HAP-1 (cell line): ENCODE results near the gene FGGY.
A peak's percentile ranks its signal among the peaks of the same experiment; 100 is the strongest.

Experiments used
- DNase-seq, 2 experiments: peaks; one replicate each; pipeline ENCODE4 v3.0.0-alpha.2; 2016 to 2020; ENCODE audit warnings: low spot score in 2 of 2
- H3K27me3 ChIP-seq: fragments of 250-450 bp; sonication (Bioruptor Pico); 2 replicates; pipeline ENCODE4 v1.5.1; 2020; ENCODE audit warnings: low read depth, mild to moderate bottlenecking, moderate library complexity
- H3K36me3 ChIP-seq: fragments of 250-450 bp; sonication (Bioruptor Pico); replicated peaks from 2 replicates; pipeline ENCODE4 v1.5.1; 2020; ENCODE audit warnings: mild to moderate bottlenecking
- H3K4me1 ChIP-seq: fragments of 250-450 bp; sonication (Bioruptor Pico); 2 replicates; pipeline ENCODE4 v1.5.1; 2020; ENCODE audit warnings: mild to moderate bottlenecking
- H3K4me3 ChIP-seq: fragments of 250-450 bp; sonication (Bioruptor Pico); 2 replicates; pipeline ENCODE4 v1.5.1; 2020; ENCODE audit warnings: mild to moderate bottlenecking, moderate library complexity
- H3K9me3 ChIP-seq: fragments of 250-450 bp; sonication (Bioruptor Pico); 2 replicates; pipeline ENCODE4 v1.5.1; 2020; ENCODE audit warnings: mild to moderate bottlenecking, moderate library complexity
- in situ Hi-C: fragments of 300-500 bp; cut with MboI; formaldehyde crosslinking; loops from 3 replicates; pipeline ENCODE4 v1.14.3; 2020; ENCODE audit warnings: low sequenced_read_pairs, inconsistent platforms, mixed read lengths

FGGY gene

GRCh38 chr1:59685101-59685500 is 388.2 kb downstream of the FGGY start:
- peaks cover 4% of the 10 kb centered on the region; the same call in 1 of the 2 replicates for H3K4me1 ChIP-seq
- DNase-seq: no peak
- no peak overlapping the region for H3K4me3 ChIP-seq
- H3K27me3 ChIP-seq: no peaks in the 10 kb centered on the region
- no peaks in the 10 kb centered on the region for H3K36me3 ChIP-seq
- no peaks in the 10 kb centered on the region for H3K9me3 ChIP-seq
- in situ Hi-C loops: no loop called here

GRCh38 chr1:59685666-59686065 is 388.8 kb downstream of the FGGY start:
- peaks cover 3% of the 10 kb centered on the region for H3K4me1 ChIP-seq
- DNase-seq: no peak
- in situ Hi-C loops: no loop called here

DNA sequence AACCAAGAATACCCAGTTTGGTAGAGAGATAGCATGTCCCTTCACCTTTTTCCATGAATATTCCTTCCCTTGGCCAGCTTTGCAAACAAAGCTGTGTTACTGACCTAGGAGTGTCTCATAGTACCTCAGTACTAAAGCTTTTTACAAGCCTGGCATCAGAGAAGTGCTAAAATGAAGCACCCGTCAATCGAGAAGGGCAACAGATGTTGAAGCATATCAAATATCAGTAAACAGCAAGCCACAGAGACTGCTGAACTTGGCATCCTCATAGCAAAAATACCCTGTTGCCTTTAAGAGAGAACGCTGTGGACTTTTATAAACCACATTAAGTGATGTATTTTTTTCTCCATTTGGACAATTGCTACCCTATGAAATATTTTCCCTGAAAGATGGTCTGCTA is 389.3 kb downstream of the FGGY start:
- no peaks in the 10 kb centered on the region for H3K36me3 ChIP-seq
- no peaks in the 10 kb centered on the region for H3K27me3 ChIP-seq
- no peak for DNase-seq
- H3K9me3 ChIP-seq: no peaks in the 10 kb centered on the region
- H3K4me1 ChIP-seq: peaks cover 5% of the 10 kb centered on the region
- no peak overlapping the region for H3K4me3 ChIP-seq
- in situ Hi-C loops: no loop called here

More at GRCh38 chr1:59685666-59686065, 388.8 kb downstream of the FGGY start:
- Histone ChIP-seq H3K36me3 (no peaks in the 10 kb centered on the region), H3K27me3 (no peaks in the 10 kb centered on the region), H3K4me3 (no peak overlapping the region), H3K9me3 (no peaks in the 10 kb centered on the region)

DNA sequence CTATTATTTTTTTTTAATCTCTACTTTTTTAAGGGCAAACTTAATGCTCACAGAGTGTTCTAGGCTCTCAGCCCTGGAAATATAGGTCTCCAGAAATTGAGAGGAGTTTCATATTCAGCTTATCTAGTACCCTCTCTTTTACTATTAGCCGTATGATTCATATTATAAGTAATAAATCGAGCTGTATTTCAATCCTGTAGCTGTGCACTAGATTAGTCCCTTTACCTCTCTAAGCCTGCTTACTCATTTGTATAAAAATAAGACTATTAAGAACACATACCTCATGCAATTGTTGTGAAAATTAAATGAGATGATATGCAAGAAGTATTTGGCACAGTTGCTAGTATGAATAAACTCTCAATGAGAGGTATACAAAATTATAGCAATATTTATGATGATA is 389.7 kb downstream of the FGGY start:
- peaks cover 6% of the 10 kb centered on the region for H3K4me1 ChIP-seq
- no peak for DNase-seq
- H3K9me3 ChIP-seq: no peaks in the 10 kb centered on the region
- in situ Hi-C loops: no loop called here
- H3K36me3 ChIP-seq: no peaks in the 10 kb centered on the region
- no peaks in the 10 kb centered on the region for H3K27me3 ChIP-seq
- no peak overlapping the region for H3K4me3 ChIP-seq

- no peaks in the 10 kb centered on the region for H3K27me3 ChIP-seq
- no peak for DNase-seq
- in situ Hi-C loops: no loop called here
Measured at GRCh38 chr1:59687081-59687480, 390.2 kb downstream of the FGGY start.

GRCh38 chr1:59688976-59689375 is 392.1 kb downstream of the FGGY start:
- Histone ChIP-seq H3K9me3 (no peaks in the 10 kb centered on the region), H3K4me3 (no peak overlapping the region), H3K27me3 (no peaks in the 10 kb centered on the region), H3K4me1 (peaks cover 9% of the 10 kb centered on the region), H3K36me3 (no peaks in the 10 kb centered on the region)
- in situ Hi-C loops: no loop called here
- no peak for DNase-seq

More at GRCh38 chr1:59687081-59687480, 390.2 kb downstream of the FGGY start:
- H3K4me1 ChIP-seq: peaks cover 9% of the 10 kb centered on the region
- no peaks in the 10 kb centered on the region for H3K36me3 ChIP-seq
- H3K9me3 ChIP-seq: no peaks in the 10 kb centered on the region
- no peak overlapping the region for H3K4me3 ChIP-seq

DNA sequence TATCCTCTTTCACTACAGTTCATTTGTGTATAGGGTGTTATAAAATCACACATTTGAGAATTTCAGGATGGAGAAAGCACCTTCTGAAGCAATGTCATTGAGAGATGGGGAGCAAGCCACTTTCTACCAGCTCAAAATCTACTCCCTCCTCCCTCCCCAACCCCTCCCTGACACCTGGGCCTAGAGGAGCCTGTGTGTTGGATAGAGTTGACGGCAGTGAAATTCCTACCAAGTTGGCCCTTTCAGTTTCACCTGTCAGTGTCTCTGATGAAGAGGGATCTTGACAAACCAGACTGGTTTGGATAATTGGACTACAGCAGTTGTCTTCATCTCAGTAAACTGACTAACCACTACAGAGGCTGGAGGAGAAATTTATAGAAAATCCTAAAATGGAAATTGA is 392.8 kb downstream of the FGGY start:
- Histone ChIP-seq H3K27me3 (no peaks in the 10 kb centered on the region), H3K9me3 (no peaks in the 10 kb centered on the region), H3K36me3 (no peaks in the 10 kb centered on the region), H3K4me3 (no peak overlapping the region), H3K4me1 (peaks cover 9% of the 10 kb centered on the region)
- no peak for DNase-seq
- in situ Hi-C loops: no loop called here

GRCh38 chr1:59690171-59690930 is 393.5 kb downstream of the FGGY start:
- Histone ChIP-seq H3K27me3 (no peaks in the 10 kb centered on the region), H3K4me3 (no peak overlapping the region), H3K4me1 (peaks cover 9% of the 10 kb centered on the region), H3K9me3 (no peaks in the 10 kb centered on the region), H3K36me3 (no peaks in the 10 kb centered on the region)
- no peak for DNase-seq
- in situ Hi-C loops: no loop called here

- in situ Hi-C loops: no loop called here
- peaks cover 9% of the 10 kb centered on the region for H3K4me1 ChIP-seq
- no peak overlapping the region for H3K4me3 ChIP-seq
- peak; percentile 30 to 36 for DNase-seq
- no peaks in the 10 kb centered on the region for H3K27me3 ChIP-seq
- H3K9me3 ChIP-seq: no peaks in the 10 kb centered on the region
- no peaks in the 10 kb centered on the region for H3K36me3 ChIP-seq
Measured at GRCh38 chr1:59691261-59691660, 394.4 kb downstream of the FGGY start.

DNA sequence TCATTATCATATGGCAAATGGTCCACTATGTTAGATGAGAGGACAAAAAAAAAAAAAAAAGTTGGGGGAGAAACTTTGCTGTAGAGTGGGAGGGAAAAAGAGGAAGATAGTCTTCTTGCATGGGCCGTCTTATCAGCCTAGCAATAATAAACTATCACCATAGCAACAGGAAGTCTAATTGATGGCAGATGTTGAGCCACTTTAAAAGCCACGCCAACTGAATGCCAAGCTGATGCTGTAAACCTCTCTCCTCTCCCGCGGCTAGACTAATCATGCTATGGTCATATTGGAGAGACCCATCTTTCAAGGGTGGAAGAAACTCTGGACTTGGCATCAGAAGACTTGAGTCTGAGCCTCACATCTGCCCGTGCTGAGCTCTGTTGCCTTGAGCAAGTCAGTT is 395.7 kb downstream of the FGGY start:
- H3K4me3 ChIP-seq: no peak overlapping the region
- H3K9me3 ChIP-seq: no peaks in the 10 kb centered on the region
- in situ Hi-C loops: no loop called here
- DNase-seq: no peak
- no peaks in the 10 kb centered on the region for H3K36me3 ChIP-seq
- peaks cover 9% of the 10 kb centered on the region for H3K4me1 ChIP-seq
- no peaks in the 10 kb centered on the region for H3K27me3 ChIP-seq

DNA sequence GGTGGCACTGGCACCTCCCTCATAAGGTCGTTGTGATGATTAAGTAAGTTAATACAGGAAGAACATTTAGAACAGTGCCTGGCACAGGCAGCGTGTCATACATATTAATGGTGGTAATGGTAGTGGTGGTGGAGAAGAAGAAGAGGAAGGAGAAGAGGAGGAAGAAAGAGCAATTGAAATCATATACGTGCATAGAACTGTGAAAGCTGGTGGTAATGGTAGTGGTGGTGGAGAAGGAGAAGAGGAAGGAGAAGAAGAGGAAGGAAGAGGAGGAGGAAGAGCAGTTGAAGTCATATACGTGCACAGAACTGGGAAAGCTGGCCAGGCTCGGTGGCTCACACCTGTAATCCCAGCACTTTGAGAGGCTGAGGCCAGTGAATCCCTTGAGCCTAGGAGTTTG is 396.5 kb downstream of the FGGY start:
- Histone ChIP-seq H3K4me1 (peaks cover 9% of the 10 kb centered on the region), H3K36me3 (no peaks in the 10 kb centered on the region), H3K27me3 (no peaks in the 10 kb centered on the region), H3K9me3 (no peaks in the 10 kb centered on the region), H3K4me3 (no peak overlapping the region)
- in situ Hi-C loops: no loop called here
- no peak for DNase-seq

DNA sequence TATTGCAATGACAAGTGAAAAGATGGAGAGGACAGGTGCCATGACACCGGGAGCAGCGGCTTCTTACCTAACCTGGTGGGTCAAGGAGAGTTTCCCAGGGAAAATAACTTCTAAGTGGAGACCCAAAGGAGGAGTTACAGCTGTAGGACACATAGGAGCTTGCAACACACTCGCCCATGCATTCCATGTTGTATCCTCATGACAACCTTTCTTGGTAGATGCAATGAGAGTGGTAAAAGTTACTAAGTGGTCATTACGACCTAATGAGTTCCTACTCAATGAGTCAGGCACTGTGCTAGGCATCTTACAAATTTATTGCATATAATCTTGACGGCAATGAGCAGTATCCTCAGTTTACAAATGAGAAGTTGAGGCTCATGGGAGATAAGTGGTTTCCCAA is 398.4 kb downstream of the FGGY start:
- no peaks in the 10 kb centered on the region for H3K36me3 ChIP-seq
- peaks cover 9% of the 10 kb centered on the region for H3K4me1 ChIP-seq
- no peak for DNase-seq
- no peaks in the 10 kb centered on the region for H3K27me3 ChIP-seq
- H3K9me3 ChIP-seq: no peaks in the 10 kb centered on the region
- in situ Hi-C loops: no loop called here
- H3K4me3 ChIP-seq: no peak overlapping the region

DNA sequence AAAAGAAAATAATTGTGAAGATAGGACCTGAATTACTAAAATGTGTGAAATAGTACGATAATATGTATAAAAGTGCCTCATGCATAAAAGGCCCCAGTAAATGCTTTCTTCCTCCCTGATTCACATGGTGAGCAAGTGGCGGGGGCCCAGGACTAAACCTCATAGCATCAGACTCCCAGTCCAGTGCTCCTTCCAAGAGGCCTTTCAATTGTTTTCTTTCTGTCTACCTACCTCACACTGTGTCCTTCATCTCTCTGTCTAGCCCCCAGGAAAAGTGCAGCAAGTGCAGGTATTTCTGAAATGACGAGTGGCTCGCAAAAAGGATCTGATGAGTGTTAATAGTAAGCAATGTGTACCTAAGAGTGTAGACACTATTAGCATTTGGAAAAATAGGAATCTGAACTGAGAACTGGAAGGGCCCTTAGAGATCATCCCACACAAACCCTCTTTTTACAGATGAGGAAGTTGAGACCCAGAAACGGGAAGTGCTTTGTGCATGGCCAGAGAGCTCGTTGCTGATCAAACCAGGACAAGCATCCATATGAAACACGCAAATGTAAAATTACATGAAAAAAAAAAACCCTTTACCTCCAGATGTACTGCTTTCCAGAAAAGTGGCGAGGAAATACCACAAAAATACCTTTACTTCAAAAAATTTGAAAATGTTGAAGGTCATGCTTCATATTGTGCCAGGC is 399.7 kb downstream of the FGGY start:
- Histone ChIP-seq H3K27me3 (no peaks in the 10 kb centered on the region), H3K9me3 (no peaks in the 10 kb centered on the region), H3K36me3 (no peaks in the 10 kb centered on the region), H3K4me1 (peaks cover 3% of the 10 kb centered on the region), H3K4me3 (no peak overlapping the region)
- in situ Hi-C loops: no loop called here
- no peak for DNase-seq

GRCh38 chr1:59697150-59697800 is 400.4 kb downstream of the FGGY start:
- no peaks in the 10 kb centered on the region; the same call in 1 of the 2 replicates for H3K4me1 ChIP-seq
- no peak overlapping the region for H3K4me3 ChIP-seq
- H3K36me3 ChIP-seq: no peaks in the 10 kb centered on the region
- H3K27me3 ChIP-seq: no peaks in the 10 kb centered on the region
- no peaks in the 10 kb centered on the region for H3K9me3 ChIP-seq
- DNase-seq: no peak
- in situ Hi-C loops: no loop called here
